H1 (cell line): Measurements from ENCODE around the gene ADSS1. TPM values are rescaled to one million over a fixed set of nuclear protein-coding genes. Genes with fewer than 3 reads are reported as not detected.

ENCODE experiments used
- ASH2L ChIP-seq: fragments of 200-600, 300-600 bp; sonication (generic); IDR thresholded peaks from one replicate; pipeline ENCODE4 v1.7.1; 2017; ENCODE audit warnings: low read length
- BACH1 ChIP-seq: IDR thresholded peaks from 2 replicates; pipeline ENCODE4 v1.6.1; 2012; ENCODE audit warnings: low read length, improper control_type of control experiment
- CHD2 ChIP-seq: IDR thresholded peaks from 2 replicates; pipeline ENCODE4 v1.6.1; 2012; ENCODE audit warnings: low read length, improper control_type of control experiment
- EGR1 ChIP-seq: IDR thresholded peaks from 2 replicates; pipeline ENCODE4 v1.6.1; 2011; ENCODE audit warnings: low read depth, low read length, borderline replicate concordance
- EP300 ChIP-seq, 2 experiments: IDR thresholded peaks; 1 replicate in 1 of 2; 2 replicates in 1 of 2; pipeline ENCODE4 v1.6.1; 2011 to 2012; ENCODE audit warnings: low read depth in 2 of 2, low read length in 2 of 2, mild to moderate bottlenecking in 2 of 2, borderline replicate concordance in 1 of 2, inconsistent platforms in 1 of 2, moderate library complexity in 1 of 2
- MAFK ChIP-seq: IDR thresholded peaks from 2 replicates; pipeline ENCODE4 v1.6.1; 2012; ENCODE audit warnings: low read depth, mild to moderate bottlenecking, improper control_type of control experiment, low read length
- PHF8 ChIP-seq: fragments of 200-600 bp; sonication (generic); conservative IDR thresholded peaks from 2 replicates; pipeline ENCODE4 v1.7.1; 2012; ENCODE audit warnings: low read depth, mild to moderate bottlenecking, inconsistent platforms, low read length, moderate library complexity
- TAF1 ChIP-seq: IDR thresholded peaks from 2 replicates; pipeline ENCODE4 v1.6.1; 2011; ENCODE audit warnings: mild to moderate bottlenecking, low read depth, low read length
- TBP ChIP-seq: IDR thresholded peaks from 2 replicates; pipeline ENCODE4 v1.6.1; 2011; ENCODE audit warnings: low read depth, low read length, improper control_type of control experiment
- polyA plus RNA-seq, 7 experiments: library from polyadenylated mRNA; depleted of rRNA in 3 of 7; stranded (reverse) in 5 of 7; unstranded in 2 of 7; fragments of >200 nt in 5 of 7; fragments of 200-250 nt in 2 of 7; gene quantifications; 1 replicate in 5 of 7; 2 replicates in 1 of 7; 4 replicates in 1 of 7; pipeline versions ENCODE4 v1.2.1 to v1.2.3, GENCODE V29; 2011 to 2013; ENCODE audit warnings: missing spikeins in 2 of 7, mixed read lengths in 2 of 7
- total RNA-seq: library from RNA; stranded (reverse); fragmentation: NEBNext Ultra II Directional; extraction: Animal tissue kit (Norgen Biotek cat#: 25700); gene quantifications from 2 replicates; pipeline ENCODE4 v1.2.1, GENCODE V29; 2021
- TF ChIP-seq, protein P1 (sequence below): fragments of 300-600 bp; sonication (generic); IDR thresholded peaks from 2 replicates; pipeline ENCODE4 v1.7.1; 2012; ENCODE audit warnings: low read length, moderate library complexity, mild to moderate bottlenecking, inconsistent platforms; ENCODE audit not compliant: insufficient replicate concordance

Gene ADSS1
- total and polyA plus RNA-seq, 2 of the 8 experiments (the other 6 are each of a cell fraction or from before 2014, with no cell fraction given): 7.1 to 7.9 TPM

DNA sequence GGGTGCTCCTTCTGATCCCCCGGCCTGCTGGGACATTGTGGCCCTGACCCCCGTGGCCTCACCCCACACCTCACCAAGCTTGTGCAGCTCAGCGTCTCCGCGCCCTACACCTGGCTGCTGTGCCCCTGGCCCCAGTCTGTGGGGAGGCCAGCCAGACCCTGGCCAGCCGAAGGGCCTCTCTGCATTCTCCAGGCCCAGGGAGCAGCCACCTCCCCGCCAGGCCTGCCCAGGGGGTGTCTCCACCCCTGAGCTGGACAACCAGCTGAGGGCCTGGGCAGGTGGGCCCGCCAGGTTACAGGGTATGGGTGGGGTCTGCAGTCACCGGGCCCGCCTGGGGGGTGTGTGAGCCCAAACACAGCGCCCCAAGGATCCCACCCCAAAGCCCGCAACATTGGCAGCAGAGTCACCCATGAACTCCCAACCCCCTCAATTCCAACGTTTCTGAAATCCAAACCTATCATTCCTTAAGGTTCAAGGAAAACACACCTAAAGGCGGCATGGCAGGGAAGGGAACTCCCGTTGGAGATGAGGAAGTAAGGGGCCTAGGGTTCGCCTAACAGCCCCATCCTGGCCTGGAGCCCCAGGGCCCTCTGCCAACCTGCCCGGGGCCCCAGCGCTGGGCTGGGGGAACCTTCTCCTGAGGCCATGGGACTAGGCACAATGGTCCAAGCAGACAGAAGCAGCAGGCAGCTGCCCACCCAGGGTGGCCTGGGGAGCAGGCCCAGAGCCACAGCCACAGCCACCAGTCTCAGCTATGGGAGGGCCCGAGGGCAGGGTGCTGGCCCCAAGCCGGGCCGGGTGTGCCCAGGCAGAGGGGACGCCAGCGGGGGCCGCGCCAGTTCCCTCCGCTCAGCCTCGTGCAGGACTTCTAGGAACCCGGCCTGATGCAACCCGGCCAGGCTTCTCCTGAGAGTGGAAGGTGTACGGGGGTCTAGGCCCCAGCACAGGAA lies 63.0 kb downstream of the ADSS1 start (continued):
- TF ChIP-seq, protein P1, sequence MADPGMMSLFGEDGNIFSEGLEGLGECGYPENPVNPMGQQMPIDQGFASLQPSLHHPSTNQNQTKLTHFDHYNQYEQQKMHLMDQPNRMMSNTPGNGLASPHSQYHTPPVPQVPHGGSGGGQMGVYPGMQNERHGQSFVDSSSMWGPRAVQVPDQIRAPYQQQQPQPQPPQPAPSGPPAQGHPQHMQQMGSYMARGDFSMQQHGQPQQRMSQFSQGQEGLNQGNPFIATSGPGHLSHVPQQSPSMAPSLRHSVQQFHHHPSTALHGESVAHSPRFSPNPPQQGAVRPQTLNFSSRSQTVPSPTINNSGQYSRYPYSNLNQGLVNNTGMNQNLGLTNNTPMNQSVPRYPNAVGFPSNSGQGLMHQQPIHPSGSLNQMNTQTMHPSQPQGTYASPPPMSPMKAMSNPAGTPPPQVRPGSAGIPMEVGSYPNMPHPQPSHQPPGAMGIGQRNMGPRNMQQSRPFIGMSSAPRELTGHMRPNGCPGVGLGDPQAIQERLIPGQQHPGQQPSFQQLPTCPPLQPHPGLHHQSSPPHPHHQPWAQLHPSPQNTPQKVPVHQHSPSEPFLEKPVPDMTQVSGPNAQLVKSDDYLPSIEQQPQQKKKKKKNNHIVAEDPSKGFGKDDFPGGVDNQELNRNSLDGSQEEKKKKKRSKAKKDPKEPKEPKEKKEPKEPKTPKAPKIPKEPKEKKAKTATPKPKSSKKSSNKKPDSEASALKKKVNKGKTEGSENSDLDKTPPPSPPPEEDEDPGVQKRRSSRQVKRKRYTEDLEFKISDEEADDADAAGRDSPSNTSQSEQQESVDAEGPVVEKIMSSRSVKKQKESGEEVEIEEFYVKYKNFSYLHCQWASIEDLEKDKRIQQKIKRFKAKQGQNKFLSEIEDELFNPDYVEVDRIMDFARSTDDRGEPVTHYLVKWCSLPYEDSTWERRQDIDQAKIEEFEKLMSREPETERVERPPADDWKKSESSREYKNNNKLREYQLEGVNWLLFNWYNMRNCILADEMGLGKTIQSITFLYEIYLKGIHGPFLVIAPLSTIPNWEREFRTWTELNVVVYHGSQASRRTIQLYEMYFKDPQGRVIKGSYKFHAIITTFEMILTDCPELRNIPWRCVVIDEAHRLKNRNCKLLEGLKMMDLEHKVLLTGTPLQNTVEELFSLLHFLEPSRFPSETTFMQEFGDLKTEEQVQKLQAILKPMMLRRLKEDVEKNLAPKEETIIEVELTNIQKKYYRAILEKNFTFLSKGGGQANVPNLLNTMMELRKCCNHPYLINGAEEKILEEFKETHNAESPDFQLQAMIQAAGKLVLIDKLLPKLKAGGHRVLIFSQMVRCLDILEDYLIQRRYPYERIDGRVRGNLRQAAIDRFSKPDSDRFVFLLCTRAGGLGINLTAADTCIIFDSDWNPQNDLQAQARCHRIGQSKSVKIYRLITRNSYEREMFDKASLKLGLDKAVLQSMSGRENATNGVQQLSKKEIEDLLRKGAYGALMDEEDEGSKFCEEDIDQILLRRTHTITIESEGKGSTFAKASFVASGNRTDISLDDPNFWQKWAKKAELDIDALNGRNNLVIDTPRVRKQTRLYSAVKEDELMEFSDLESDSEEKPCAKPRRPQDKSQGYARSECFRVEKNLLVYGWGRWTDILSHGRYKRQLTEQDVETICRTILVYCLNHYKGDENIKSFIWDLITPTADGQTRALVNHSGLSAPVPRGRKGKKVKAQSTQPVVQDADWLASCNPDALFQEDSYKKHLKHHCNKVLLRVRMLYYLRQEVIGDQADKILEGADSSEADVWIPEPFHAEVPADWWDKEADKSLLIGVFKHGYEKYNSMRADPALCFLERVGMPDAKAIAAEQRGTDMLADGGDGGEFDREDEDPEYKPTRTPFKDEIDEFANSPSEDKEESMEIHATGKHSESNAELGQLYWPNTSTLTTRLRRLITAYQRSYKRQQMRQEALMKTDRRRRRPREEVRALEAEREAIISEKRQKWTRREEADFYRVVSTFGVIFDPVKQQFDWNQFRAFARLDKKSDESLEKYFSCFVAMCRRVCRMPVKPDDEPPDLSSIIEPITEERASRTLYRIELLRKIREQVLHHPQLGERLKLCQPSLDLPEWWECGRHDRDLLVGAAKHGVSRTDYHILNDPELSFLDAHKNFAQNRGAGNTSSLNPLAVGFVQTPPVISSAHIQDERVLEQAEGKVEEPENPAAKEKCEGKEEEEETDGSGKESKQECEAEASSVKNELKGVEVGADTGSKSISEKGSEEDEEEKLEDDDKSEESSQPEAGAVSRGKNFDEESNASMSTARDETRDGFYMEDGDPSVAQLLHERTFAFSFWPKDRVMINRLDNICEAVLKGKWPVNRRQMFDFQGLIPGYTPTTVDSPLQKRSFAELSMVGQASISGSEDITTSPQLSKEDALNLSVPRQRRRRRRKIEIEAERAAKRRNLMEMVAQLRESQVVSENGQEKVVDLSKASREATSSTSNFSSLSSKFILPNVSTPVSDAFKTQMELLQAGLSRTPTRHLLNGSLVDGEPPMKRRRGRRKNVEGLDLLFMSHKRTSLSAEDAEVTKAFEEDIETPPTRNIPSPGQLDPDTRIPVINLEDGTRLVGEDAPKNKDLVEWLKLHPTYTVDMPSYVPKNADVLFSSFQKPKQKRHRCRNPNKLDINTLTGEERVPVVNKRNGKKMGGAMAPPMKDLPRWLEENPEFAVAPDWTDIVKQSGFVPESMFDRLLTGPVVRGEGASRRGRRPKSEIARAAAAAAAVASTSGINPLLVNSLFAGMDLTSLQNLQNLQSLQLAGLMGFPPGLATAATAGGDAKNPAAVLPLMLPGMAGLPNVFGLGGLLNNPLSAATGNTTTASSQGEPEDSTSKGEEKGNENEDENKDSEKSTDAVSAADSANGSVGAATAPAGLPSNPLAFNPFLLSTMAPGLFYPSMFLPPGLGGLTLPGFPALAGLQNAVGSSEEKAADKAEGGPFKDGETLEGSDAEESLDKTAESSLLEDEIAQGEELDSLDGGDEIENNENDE: no peak
- no peak for TF ChIP-seq TAF1
- no peak for TF ChIP-seq PHF8
- TF ChIP-seq TBP: no peak
- no peak for TF ChIP-seq ASH2L
- no peak for TF ChIP-seq CHD2
- no peak for TF ChIP-seq EP300 (IDR thresholded peaks at IDR 0.05; ENCODE audit: borderline replicate concordance in 1 of 2, low read depth in 2 of 2, low read length in 2 of 2)
- no peak for TF ChIP-seq EGR1
- TF ChIP-seq MAFK: no peak
- TF ChIP-seq BACH1: no peak
